ENCODE results near the gene LETM1. TPM values are rescaled to one million over a fixed set of nuclear protein-coding genes. Genes with fewer than 3 reads are reported as not detected.

The LETM1 gene
- total and polyA plus RNA-seq, 2 experiments from 2014 or later, result 29.4 to 46.0 TPM

DNA sequence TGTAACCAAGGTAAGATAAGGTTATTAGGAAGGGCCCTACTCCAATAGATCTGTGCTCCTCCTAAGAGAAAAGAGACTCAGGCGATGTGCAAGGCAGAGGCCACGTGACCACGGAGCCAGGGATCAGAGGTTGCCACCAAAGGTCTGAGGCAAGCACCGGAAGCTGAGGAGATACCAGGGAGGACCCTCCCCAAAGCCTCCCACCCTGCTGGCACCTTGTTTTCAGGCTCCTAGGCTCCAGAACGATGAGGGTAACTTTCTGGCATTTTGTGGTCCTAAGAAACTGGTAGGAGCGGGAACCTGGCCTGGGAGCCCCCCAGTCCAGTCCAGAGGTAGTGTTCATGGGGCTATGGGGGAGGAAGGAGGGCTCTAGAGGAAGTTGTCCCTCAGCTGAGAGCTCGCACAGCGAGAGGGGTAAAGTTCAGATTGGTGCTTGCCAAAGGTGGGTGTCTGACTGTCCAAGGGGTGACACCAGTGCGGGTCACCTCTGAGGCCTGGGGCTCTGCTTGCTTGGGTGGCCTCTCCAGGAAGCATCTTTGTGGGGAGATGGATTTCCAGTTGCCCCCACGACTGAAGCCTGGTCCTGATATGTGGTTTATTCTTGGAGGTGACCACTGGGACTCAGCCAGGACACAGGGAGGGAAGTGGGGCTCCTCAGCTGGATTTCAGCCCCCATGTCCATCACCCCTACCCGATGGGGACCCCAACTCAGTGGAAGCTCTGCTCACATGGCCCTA lies 7.5 kb upstream of the LETM1 start:
- Histone ChIP-seq H3K79me2 (no peaks in the 10 kb centered on the region), H4K20me1 (ENCODE audit: insufficient read depth, poor library complexity, severe bottlenecking) (no peaks in the 10 kb centered on the region), H3K4me2 (no peak overlapping the region), H3K4me3 (no peak overlapping the region), H3K4me1 (ENCODE audit: insufficient read depth) (peaks cover 35% of the 10 kb centered on the region), H3K9me3 (ENCODE audit: low read depth) (no peaks in the 10 kb centered on the region), H3K9me2 (replicated peaks; ENCODE audit: insufficient read depth) (no peaks in the 10 kb centered on the region), H3K27me3 (no peaks in the 10 kb centered on the region), H3K27ac (peak overlapping the region; percentile 78), H3K36me3 (replicated peaks; ENCODE audit: insufficient read depth, low read depth) (no peaks in the 10 kb centered on the region), H2AFZ (no peak overlapping the region)
- TF ChIP-seq EZH2 (IDR thresholded peaks at IDR 0.05; ENCODE audit: borderline replicate concordance), result no peak
- TF ChIP-seq EZH2phosphoT487 (IDR thresholded peaks at IDR 0.05; ENCODE audit: low read depth, severe bottlenecking, unreplicated experiment), result no peak
- TF ChIP-seq, protein P1, sequence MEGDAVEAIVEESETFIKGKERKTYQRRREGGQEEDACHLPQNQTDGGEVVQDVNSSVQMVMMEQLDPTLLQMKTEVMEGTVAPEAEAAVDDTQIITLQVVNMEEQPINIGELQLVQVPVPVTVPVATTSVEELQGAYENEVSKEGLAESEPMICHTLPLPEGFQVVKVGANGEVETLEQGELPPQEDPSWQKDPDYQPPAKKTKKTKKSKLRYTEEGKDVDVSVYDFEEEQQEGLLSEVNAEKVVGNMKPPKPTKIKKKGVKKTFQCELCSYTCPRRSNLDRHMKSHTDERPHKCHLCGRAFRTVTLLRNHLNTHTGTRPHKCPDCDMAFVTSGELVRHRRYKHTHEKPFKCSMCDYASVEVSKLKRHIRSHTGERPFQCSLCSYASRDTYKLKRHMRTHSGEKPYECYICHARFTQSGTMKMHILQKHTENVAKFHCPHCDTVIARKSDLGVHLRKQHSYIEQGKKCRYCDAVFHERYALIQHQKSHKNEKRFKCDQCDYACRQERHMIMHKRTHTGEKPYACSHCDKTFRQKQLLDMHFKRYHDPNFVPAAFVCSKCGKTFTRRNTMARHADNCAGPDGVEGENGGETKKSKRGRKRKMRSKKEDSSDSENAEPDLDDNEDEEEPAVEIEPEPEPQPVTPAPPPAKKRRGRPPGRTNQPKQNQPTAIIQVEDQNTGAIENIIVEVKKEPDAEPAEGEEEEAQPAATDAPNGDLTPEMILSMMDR (IDR thresholded peaks at IDR 0.05; ENCODE audit: poor library complexity), result no peak
- 94% methylated on average over 11 of the region's 11 CpGs for WGBS (ENCODE audit: low lambda C conversion rate, missing lambda C conversion rate)
- peak; percentile 3 for DNase-seq (ENCODE audit: low spot score)

GRCh38 chr4:1862961-1863296 lies 7.0 kb upstream of the LETM1 start:
- Histone ChIP-seq H3K27me3 (no peaks in the 10 kb centered on the region), H3K36me3 (replicated peaks; ENCODE audit: insufficient read depth, low read depth) (no peaks in the 10 kb centered on the region), H3K4me3 (no peak overlapping the region), H2AFZ (no peak overlapping the region), H3K4me2 (peak overlapping the region; percentile 68), H4K20me1 (ENCODE audit: insufficient read depth, poor library complexity, severe bottlenecking) (no peaks in the 10 kb centered on the region), H3K27ac (no peak overlapping the region), H3K4me1 (ENCODE audit: insufficient read depth) (peaks cover 38% of the 10 kb centered on the region), H3K9me3 (ENCODE audit: low read depth) (no peaks in the 10 kb centered on the region), H3K79me2 (peaks cover 3% of the 10 kb centered on the region), H3K9me2 (replicated peaks; ENCODE audit: insufficient read depth) (no peaks in the 10 kb centered on the region)
- TF ChIP-seq EZH2phosphoT487 (IDR thresholded peaks at IDR 0.05; ENCODE audit: low read depth, severe bottlenecking, unreplicated experiment) (no peak), EZH2 (IDR thresholded peaks at IDR 0.05; ENCODE audit: borderline replicate concordance) (no peak)
- TF ChIP-seq, protein P1 (IDR thresholded peaks at IDR 0.05; ENCODE audit: poor library complexity), result no peak
- WGBS (ENCODE audit: low lambda C conversion rate, missing lambda C conversion rate), result 75% methylated on average over 14 of the region's 14 CpGs
- DNase-seq (ENCODE audit: low spot score), result no peak

DNA sequence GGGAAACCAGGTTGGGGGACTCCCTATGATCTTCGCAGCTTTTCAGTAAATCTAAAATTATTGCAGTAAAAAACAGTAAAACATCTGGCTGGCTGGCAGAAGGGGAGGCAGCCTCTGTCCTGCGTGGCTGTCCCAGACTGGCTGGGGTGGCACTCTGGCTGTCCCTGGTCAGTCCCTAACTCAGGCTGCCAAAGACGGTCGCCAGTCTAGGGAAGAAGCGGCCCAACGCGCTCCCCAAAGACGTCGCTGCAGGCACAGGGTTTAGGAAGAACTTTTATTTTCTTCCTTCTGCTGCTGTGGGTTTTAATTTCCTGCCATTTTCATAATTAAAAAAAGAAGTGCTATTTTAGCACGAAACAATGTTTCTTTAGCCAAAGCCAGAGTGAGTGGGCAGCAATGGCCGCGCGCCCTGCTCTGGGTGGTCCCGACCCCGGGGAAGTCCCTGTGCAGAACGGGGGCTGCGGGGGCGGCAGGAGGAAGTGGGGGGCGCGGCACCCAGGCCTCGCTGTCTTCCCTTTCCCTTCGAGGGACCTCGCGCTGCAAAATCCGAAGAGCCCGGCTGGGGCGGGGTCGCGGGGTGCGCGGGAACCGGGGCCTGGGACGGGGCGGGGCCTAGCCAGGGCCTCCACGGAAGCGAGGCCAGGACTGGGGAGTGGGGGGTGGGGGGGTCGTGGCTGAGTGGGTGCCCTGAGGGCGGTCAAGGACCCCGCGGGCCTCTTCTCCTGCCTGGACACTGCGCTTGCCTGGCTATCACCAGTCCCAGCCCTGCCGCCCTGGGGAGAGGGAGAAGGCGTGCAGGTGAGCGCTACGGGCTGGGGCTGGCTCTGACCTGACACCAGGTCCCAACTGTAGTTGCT lies 6.3 kb upstream of the LETM1 start:
- Histone ChIP-seq H3K9me3 (ENCODE audit: low read depth) (no peaks in the 10 kb centered on the region), H3K4me2 (peak overlapping the region; percentile 68), H4K20me1 (ENCODE audit: insufficient read depth, poor library complexity, severe bottlenecking) (no peaks in the 10 kb centered on the region), H3K27ac (no peak overlapping the region), H3K9me2 (replicated peaks; ENCODE audit: insufficient read depth) (no peaks in the 10 kb centered on the region), H3K4me3 (no peak overlapping the region), H3K36me3 (replicated peaks; ENCODE audit: insufficient read depth, low read depth) (no peaks in the 10 kb centered on the region), H2AFZ (no peak overlapping the region), H3K79me2 (peaks cover 6% of the 10 kb centered on the region), H3K4me1 (ENCODE audit: insufficient read depth) (peaks cover 37% of the 10 kb centered on the region), H3K27me3 (no peaks in the 10 kb centered on the region)
- WGBS (ENCODE audit: low lambda C conversion rate, missing lambda C conversion rate), result 54% methylated on average over 23 of the region's 45 CpGs
- DNase-seq (ENCODE audit: low spot score), result peak; percentile 1
- TF ChIP-seq EZH2phosphoT487 (IDR thresholded peaks at IDR 0.05; ENCODE audit: low read depth, severe bottlenecking, unreplicated experiment) (no peak), EZH2 (IDR thresholded peaks at IDR 0.05; ENCODE audit: borderline replicate concordance) (no peak)
- TF ChIP-seq, protein P1 (IDR thresholded peaks at IDR 0.05; ENCODE audit: poor library complexity), result no peak
